Naive thymus-derived CD4-positive, alpha-beta T cell (primary cell): Measurements from ENCODE around the gene TRAF3. TPM values are rescaled to one million over a fixed set of nuclear protein-coding genes. Genes with fewer than 3 reads are reported as not detected.

Experiments
- ATAC-seq: fragments of 150-1000 bp; cut with Tn5 transposase; 2 replicates; pipeline ENCODE4 v1.10.0; 2021; ENCODE audit warnings: mild to moderate bottlenecking, moderate library complexity
- CTCF ChIA-PET: fragments of 350-600 bp; sonication (Branson Sonifier 250); formaldehyde crosslinking; loops from one replicate; lab custom pipeline; 2021; ENCODE audit warnings: antibody characterized with exemption; lab: Charles Lee
- POLR2A ChIA-PET: fragments of 350-600 bp; sonication (Branson Sonifier 250); formaldehyde crosslinking; loops from one replicate; lab custom pipeline; 2021; ENCODE audit warnings: antibody characterized with exemption, inconsistent platforms; lab: Charles Lee
- DNase-seq, 9 donors: peaks; one replicate each; pipeline versions ENCODE4 v3.0.0 to v3.0.0-alpha.2; 2020 to 2022; ENCODE audit warnings: mixed read lengths in 1 of 9
- H3K27ac ChIP-seq: one replicate; pipeline ENCODE4 v1.7.0; 2013; ENCODE audit warnings: mild to moderate bottlenecking, low read depth, low read length, moderate library complexity
- H3K27me3 ChIP-seq, 2 donors: one replicate each; pipeline ENCODE4 v1.7.0; 2013; ENCODE audit warnings: low read length in 2 of 2, mild to moderate bottlenecking in 2 of 2, moderate library complexity in 2 of 2; ENCODE audit not compliant: control insufficient read depth in 2 of 2, insufficient read depth in 2 of 2
- H3K36me3 ChIP-seq, 3 experiments: 1 replicate in 2 of 3; 2 replicates in 1 of 3; pipeline ENCODE4 v1.7.0; 2013; ENCODE audit warnings: low read length in 3 of 3, mild to moderate bottlenecking in 3 of 3, moderate library complexity in 1 of 3; ENCODE audit not compliant: insufficient read depth in 3 of 3, control insufficient read depth in 2 of 3
- H3K4me1 ChIP-seq, 2 donors: one replicate each; pipeline ENCODE4 v1.7.0; 2013; ENCODE audit warnings: low read length in 2 of 2, mild to moderate bottlenecking in 2 of 2, moderate library complexity in 1 of 2; ENCODE audit not compliant: control insufficient read depth in 2 of 2, insufficient read depth in 2 of 2
- H3K4me3 ChIP-seq: 2 replicates; pipeline ENCODE4 v1.7.0; 2013; ENCODE audit warnings: mild to moderate bottlenecking, low read length
- H3K9me3 ChIP-seq, 3 experiments: 1 replicate in 2 of 3; 2 replicates in 1 of 3; pipeline ENCODE4 v1.7.0; 2013; ENCODE audit warnings: low read length in 3 of 3; ENCODE audit not compliant: control insufficient read depth in 2 of 3
- H3K27ac Mint-ChIP-seq, 9 donors: one replicate each; pipeline ENCODE4 v1.8.0; 2020 to 2022; ENCODE audit warnings: mixed read lengths in 9 of 9, mild to moderate bottlenecking in 8 of 9, moderate library complexity in 5 of 9, inconsistent platforms in 2 of 9
- H3K27me3 Mint-ChIP-seq, 5 donors: one replicate each; pipeline ENCODE4 v1.8.0; 2021 to 2022; ENCODE audit warnings: mixed read lengths in 5 of 5, mild to moderate bottlenecking in 1 of 5
- H3K36me3 Mint-ChIP-seq, 5 donors: one replicate each; pipeline ENCODE4 v1.8.0; 2020 to 2022; ENCODE audit warnings: mixed read lengths in 5 of 5, mild to moderate bottlenecking in 3 of 5, inconsistent platforms in 1 of 5
- H3K4me1 Mint-ChIP-seq, 7 donors: one replicate each; pipeline ENCODE4 v1.8.0; 2020 to 2022; ENCODE audit warnings: mixed read lengths in 7 of 7, mild to moderate bottlenecking in 3 of 7, inconsistent platforms in 1 of 7
- H3K4me3 Mint-ChIP-seq, 10 donors: one replicate each; pipeline ENCODE4 v1.8.0; 2020 to 2022; ENCODE audit warnings: mild to moderate bottlenecking in 10 of 10, mixed read lengths in 10 of 10, moderate library complexity in 6 of 10, inconsistent platforms in 2 of 10
- H3K9me3 Mint-ChIP-seq, 11 donors: one replicate each; pipeline ENCODE4 v1.8.0; 2020 to 2022; ENCODE audit warnings: mixed read lengths in 11 of 11, mild to moderate bottlenecking in 4 of 11, inconsistent platforms in 1 of 11, moderate library complexity in 1 of 11
- intact Hi-C, 2 donors: fragments of 100-400 bp; cut with micrococcal nuclease; formaldehyde crosslinking; loops; one replicate each; pipeline ENCODE4 v1.15.1; 2023
- polyA plus RNA-seq, 2 donors: library from polyadenylated mRNA; unstranded; fragments of 300-500 nt; fragmentation: Illumina TruSeq; gene quantifications; one replicate each; pipeline ENCODE4 v1.2.3, GENCODE V29; 2021
- total RNA-seq, 6 experiments: library from RNA in 5 of 6; stranded (reverse) in 5 of 6; gene quantifications; 1 replicate in 5 of 6; 2 replicates in 1 of 6; pipeline ENCODE4 v1.2.3 and lab custom pipeline; 2021 to 2026

TRAF3 gene
- total and polyA plus RNA-seq, 7 experiments from 2014 or later: 16.1 to 74.4 (median 30.4) TPM

DNA sequence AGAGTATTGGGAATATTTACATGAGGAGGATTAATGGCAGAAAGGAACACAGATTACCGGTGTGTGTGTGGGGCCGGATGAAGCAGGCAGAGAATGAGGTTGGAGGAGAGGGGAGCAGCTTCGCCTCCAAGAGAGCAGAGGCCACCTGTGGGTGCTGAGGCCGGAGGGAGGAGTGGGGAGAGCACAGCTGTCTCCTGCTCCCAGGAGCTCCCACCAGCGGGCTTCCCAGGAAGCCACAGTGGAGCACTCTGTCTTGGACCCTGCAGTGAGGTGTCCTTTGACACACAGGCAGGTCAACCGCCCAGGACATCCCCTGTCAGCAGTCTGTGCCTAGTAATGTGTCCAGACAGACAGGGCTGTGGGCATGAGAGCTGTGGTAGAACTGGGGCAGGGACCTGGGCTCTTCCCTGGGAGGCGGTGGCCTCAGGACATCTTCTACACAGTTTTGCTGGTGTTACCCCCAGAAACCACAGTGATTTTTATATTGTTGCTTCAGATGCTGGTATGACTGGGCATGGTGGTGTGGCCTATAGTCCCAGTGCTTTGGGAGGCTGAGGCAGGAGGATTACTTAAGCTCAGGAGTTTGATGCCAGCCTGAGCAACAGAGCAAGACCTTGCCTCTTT lies 126.8 kb downstream of the TRAF3 start:
- ChIA-PET POLR2A (interaction anchor here (0.7 kb wide), 1 partner anchor 17 kb away, joined by 4 read pairs; no protein-coding TSS in a partner anchor), CTCF (no interaction called here)
- peaks cover 0 to 37% (median 13%) of the 10 kb centered on the region in 5 donors for H3K36me3 Mint-ChIP-seq
- H3K4me3 Mint-ChIP-seq: no peak overlapping the region
- no peak overlapping the region for H3K27ac ChIP-seq
- H3K9me3 ChIP-seq: no peaks in the 10 kb centered on the region
- H3K4me3 ChIP-seq: no peak overlapping the region
- no peaks in the 10 kb centered on the region for H3K9me3 Mint-ChIP-seq
- H3K27ac Mint-ChIP-seq: peak overlapping the region in 7 of 9 donors; percentile 23 to 88 (median 64)
- ATAC-seq: no peak
- H3K27me3 ChIP-seq: no peaks in the 10 kb centered on the region
- H3K4me1 ChIP-seq: peaks cover 5 to 15% of the 10 kb centered on the region in 2 donors
- intact Hi-C loops: no loop called here
- peaks cover 5 to 20% (median 15%) of the 10 kb centered on the region in 7 donors for H3K4me1 Mint-ChIP-seq
- no peaks in the 10 kb centered on the region for H3K27me3 Mint-ChIP-seq
- peaks cover 0 to 60% (median 9%) of the 10 kb centered on the region in 3 experiments for H3K36me3 ChIP-seq
- DNase-seq: no peak

DNA sequence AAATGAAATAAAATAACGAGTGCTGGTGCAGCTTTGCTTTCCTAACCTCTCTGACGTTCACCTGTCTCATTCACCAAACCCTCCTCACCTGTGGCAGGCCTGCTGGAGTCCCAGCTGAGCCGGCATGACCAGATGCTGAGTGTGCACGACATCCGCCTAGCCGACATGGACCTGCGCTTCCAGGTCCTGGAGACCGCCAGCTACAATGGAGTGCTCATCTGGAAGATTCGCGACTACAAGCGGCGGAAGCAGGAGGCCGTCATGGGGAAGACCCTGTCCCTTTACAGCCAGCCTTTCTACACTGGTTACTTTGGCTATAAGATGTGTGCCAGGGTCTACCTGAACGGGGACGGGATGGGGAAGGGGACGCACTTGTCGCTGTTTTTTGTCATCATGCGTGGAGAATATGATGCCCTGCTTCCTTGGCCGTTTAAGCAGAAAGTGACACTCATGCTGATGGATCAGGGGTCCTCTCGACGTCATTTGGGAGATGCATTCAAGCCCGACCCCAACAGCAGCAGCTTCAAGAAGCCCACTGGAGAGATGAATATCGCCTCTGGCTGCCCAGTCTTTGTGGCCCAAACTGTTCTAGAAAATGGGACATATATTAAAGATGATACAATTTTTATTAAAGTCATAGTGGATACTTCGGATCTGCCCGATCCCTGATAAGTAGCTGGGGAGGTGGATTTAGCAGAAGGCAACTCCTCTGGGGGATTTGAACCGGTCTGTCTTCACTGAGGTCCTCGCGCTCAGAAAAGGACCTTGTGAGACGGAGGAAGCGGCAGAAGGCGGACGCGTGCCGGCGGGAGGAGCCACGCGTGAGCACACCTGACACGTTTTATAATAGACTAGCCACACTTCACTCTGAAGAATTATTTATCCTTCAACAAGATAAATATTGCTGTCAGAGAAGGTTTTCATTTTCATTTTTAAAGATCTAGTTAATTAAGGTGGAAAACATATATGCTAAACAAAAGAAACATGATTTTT lies 128.2 kb downstream of the TRAF3 start:
- Histone ChIP-seq H3K36me3 (peaks cover 0 to 62% (median 9%) of the 10 kb centered on the region in 3 experiments), H3K27ac (no peak overlapping the region), H3K4me3 (no peak overlapping the region), H3K27me3 (no peaks in the 10 kb centered on the region), H3K9me3 (no peaks in the 10 kb centered on the region), H3K4me1 (peaks cover 5 to 14% of the 10 kb centered on the region in 2 donors)
- intact Hi-C loops: no loop called here
- ChIA-PET CTCF (no interaction called here), POLR2A (no interaction called here)
- H3K36me3 Mint-ChIP-seq: peaks cover 0 to 33% (median 9%) of the 10 kb centered on the region in 5 donors
- H3K9me3 Mint-ChIP-seq: no peaks in the 10 kb centered on the region
- DNase-seq (no peak), ATAC-seq (no peak)
- H3K4me3 Mint-ChIP-seq: no peak overlapping the region
- peak overlapping the region in 5 of 9 donors; percentile 20 to 49 (median 43) for H3K27ac Mint-ChIP-seq
- peaks cover 5 to 17% (median 14%) of the 10 kb centered on the region in 7 donors for H3K4me1 Mint-ChIP-seq
- no peaks in the 10 kb centered on the region for H3K27me3 Mint-ChIP-seq

DNA sequence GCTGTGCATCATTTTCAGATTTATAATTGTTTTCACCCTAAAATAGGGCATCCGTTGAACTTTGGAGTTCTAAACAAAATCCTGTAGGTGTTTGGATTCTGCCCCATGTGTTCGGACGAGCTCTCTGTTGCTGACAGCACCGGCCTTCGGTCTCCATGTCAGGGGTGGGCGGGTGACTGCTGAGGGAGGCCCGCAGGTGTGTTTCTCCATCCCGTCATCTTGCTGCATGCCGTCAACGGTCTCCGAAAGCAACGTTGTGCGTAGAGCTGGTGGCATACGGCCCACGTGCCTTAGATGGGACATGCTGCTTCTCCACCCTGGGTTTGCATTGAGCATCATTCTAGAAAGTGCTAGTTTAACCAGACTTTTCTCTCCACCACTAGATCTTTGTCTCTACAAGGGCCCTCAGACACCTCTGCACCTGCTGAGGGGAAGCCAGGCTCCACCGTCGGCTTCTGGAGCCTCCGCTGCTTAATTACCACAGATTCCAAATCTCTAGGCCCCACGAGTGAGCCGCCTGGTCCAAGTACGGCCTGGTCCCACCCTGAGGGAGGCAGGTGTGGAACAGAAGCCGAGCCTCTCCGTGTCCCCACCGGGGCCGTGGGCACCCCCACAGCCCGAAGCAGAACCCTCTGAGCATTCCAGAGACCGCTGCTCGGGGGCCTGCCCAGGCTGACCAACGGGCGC lies 129.5 kb downstream of the TRAF3 start:
- Histone ChIP-seq H3K36me3 (peaks cover 0 to 63% (median 9%) of the 10 kb centered on the region in 3 experiments), H3K27ac (no peak overlapping the region), H3K9me3 (no peaks in the 10 kb centered on the region), H3K4me1 (peaks cover 3 to 4% of the 10 kb centered on the region in 2 donors), H3K4me3 (no peak overlapping the region), H3K27me3 (no peaks in the 10 kb centered on the region)
- ChIA-PET POLR2A (no interaction called here), CTCF (no interaction called here)
- H3K4me1 Mint-ChIP-seq: peaks cover 1 to 5% (median 2%) of the 10 kb centered on the region in 7 donors
- DNase-seq (no peak), ATAC-seq (no peak)
- intact Hi-C loops: no loop called here
- H3K9me3 Mint-ChIP-seq: no peaks in the 10 kb centered on the region
- H3K27ac Mint-ChIP-seq: no peak overlapping the region
- H3K4me3 Mint-ChIP-seq: no peak overlapping the region
- H3K27me3 Mint-ChIP-seq: no peaks in the 10 kb centered on the region
- H3K36me3 Mint-ChIP-seq: peaks cover 0 to 38% (median 9%) of the 10 kb centered on the region in 5 donors

DNA sequence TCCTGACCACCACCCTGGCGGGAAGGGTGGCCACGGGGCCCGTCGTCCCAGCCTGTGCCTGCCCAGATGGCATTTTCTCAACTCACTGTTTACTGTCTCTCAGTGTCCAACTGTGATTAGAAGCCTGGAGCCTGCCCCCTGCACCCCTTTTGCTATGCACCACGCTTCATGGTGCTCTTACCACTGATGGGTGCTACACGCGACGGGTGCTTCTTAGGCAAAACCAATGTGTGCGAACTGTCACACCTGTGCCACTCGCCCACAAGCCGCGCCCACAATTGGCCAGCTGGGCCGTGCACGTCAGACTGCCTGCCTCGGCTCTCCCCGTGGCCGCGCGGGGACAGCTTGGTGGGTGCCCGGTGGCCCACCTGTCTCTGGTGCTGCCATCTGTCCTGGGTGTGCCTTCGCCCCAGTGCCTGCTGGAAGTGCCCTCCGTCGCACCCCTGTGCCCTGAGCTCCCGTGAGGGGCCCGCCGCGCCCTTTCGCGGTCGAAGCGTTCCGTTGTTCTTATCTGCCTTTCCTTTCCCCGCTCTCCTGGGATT lies 130.1 kb downstream of the TRAF3 start:
- ChIA-PET CTCF (no interaction called here), POLR2A (no interaction called here)
- Histone ChIP-seq H3K27ac (no peak overlapping the region), H3K9me3 (no peaks in the 10 kb centered on the region), H3K27me3 (no peaks in the 10 kb centered on the region), H3K36me3 (peaks cover 0 to 69% (median 9%) of the 10 kb centered on the region in 3 experiments), H3K4me1 (no peaks in the 10 kb centered on the region), H3K4me3 (no peak overlapping the region)
- H3K4me1 Mint-ChIP-seq: peaks cover 0 to 5% (median 0%) of the 10 kb centered on the region in 7 donors
- no peak overlapping the region for H3K27ac Mint-ChIP-seq
- ATAC-seq (peak; percentile 20), DNase-seq (no peak)
- no peaks in the 10 kb centered on the region for H3K9me3 Mint-ChIP-seq
- H3K27me3 Mint-ChIP-seq: no peaks in the 10 kb centered on the region
- H3K4me3 Mint-ChIP-seq: no peak overlapping the region
- peaks cover 0 to 37% (median 9%) of the 10 kb centered on the region in 5 donors for H3K36me3 Mint-ChIP-seq
- intact Hi-C loops: no loop called here

DNA sequence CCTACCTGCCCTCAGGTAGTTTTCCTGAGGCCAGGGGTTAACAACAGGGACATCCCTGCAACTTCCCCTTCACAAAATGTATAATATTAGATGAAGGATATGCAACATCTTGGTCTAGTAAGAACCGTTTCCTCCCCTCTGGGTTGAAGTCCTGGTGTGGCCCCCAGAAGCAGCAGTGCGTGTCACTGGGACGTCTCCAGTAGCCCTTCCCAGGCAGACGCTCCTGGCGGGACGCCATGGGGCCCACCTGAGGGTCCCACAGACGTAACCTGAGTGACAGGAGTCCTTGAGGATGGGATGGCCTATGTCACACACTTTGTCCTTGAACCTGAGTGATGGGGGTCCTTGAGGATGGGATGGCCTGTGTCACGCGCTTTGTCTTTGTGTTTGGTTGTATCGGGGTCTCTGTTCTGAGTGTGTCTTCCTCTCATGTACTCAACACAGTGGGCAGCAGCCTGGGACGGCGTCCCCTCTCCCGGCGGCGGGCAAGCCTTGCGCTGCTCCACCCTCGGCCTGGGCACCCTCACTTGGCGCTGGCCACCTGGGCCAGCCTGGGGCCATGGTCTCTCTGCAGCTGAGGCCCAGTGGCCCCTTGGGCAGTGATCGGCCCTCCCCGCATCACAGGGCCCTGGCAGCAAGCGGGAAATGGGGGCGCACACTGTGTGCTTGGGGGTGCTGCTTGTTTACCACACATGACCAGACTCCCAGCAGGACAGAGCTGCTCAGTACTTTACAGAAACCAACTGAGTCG lies 130.9 kb downstream of the TRAF3 start:
- H3K4me1 Mint-ChIP-seq: peaks cover 0 to 5% (median 0%) of the 10 kb centered on the region in 7 donors
- intact Hi-C loops: no loop called here
- H3K27ac Mint-ChIP-seq: peak overlapping the region in 1 of 9 donors; percentile 49
- no peaks in the 10 kb centered on the region for H3K27me3 Mint-ChIP-seq
- H3K4me3 Mint-ChIP-seq: no peak overlapping the region
- Histone ChIP-seq H3K4me1 (no peaks in the 10 kb centered on the region), H3K36me3 (peaks cover 0 to 65% (median 9%) of the 10 kb centered on the region in 3 experiments), H3K9me3 (no peaks in the 10 kb centered on the region), H3K4me3 (no peak overlapping the region), H3K27me3 (no peaks in the 10 kb centered on the region), H3K27ac (no peak overlapping the region)
- CTCF ChIA-PET: no interaction called here
- H3K9me3 Mint-ChIP-seq: no peaks in the 10 kb centered on the region
- DNase-seq (no peak), ATAC-seq (no peak)
- POLR2A ChIA-PET: no interaction called here
- peaks cover 0 to 30% (median 7%) of the 10 kb centered on the region in 5 donors for H3K36me3 Mint-ChIP-seq
